ENCODE measurements around the gene NRGN. TPM values are rescaled to one million over a fixed set of nuclear protein-coding genes. Genes with fewer than 3 reads are reported as not detected.

The NRGN gene
- total RNA-seq, 1 donor from 2014 or later, result not detected

DNA sequence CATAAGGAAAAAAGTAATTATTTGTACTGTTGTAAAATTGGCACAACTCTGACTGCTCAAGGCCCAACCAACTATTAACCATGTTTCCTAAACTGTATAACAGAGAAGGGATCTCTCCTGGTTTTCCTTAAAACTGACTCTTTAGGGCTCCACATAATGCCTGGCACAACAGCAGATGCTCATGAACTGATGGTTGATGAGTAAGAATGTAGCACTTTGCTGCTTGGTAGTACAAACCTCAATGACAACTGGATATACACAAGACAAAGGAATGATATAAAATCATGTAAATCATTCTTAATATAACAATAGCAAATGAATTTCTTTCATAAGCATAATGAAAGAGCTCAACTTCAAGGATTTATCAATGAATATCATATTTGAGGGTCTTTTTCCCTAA is 48.8 kb downstream of the NRGN start:
- DNase-seq (ENCODE audit: low spot score), result no peak

DNA sequence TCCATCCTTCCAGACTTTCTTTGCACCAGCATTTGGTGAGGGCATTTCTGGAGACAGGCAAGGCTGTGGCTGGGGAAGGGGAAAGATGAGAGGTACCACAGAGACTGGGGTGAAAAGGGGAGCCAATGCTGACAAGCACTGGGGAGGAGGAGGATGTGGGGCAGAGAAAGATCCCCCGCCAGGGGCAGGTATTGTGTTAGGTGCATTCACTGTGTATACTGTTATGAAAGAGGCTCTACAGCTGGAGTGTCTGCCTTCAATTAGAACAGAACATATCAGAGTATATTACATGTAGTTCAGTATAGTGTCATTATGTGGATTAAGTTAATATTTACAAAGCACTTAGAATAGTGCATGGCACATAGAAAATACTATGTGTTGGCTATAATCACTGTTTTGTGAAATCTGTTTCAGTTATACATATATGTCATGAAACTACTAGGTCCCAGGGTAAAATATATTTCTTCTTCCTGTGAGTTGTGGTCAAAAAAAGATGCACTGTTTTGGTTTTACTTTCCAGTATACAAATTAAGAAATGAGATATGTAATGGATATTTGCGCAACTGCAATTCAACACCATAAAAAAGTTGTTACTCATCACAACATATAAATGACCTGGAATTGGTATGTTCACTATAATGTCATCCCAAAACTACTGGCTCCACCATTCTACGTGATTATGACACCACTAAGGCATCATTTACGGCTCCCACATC is 52.0 kb downstream of the NRGN start:
- DNase-seq (ENCODE audit: low spot score), result no peak

DNA sequence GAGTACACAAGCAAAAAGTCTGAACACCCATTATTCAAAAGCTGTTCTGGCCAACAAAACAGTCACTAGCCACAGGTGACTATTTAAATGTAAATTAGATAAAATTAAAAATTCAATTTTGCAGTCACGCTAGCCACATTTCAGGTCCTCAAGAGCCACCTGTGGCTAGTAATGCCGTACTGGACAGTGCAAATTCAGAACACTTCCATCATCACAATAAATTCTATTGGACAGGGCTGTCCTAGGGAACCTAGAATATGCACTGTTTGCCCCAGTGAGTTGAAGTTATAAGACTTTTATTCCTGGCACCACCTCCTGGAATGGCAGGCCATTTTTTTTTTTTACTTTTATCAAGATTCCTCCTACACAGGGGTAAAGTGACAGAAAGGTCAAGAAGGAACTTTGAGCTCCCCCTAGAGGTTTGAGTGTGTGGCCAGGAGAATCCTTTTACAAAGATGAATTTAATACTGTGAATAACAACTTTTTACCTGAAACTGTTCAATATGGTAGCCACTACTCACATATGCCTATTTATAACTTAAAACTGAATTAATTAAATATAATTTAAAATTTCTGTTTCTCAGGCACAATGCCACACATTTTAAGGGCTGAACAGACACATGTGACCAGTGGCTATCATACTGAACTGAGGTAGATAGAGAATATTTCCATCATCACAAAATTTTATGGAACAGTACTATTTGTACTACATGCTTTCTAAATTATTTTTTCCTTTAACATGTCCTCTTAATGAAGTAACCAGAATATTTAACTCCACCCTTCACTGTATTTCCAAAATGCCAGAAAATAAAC is 53.9 kb downstream of the NRGN start:
- DNase-seq (ENCODE audit: low spot score), result peak; percentile 38

DNA sequence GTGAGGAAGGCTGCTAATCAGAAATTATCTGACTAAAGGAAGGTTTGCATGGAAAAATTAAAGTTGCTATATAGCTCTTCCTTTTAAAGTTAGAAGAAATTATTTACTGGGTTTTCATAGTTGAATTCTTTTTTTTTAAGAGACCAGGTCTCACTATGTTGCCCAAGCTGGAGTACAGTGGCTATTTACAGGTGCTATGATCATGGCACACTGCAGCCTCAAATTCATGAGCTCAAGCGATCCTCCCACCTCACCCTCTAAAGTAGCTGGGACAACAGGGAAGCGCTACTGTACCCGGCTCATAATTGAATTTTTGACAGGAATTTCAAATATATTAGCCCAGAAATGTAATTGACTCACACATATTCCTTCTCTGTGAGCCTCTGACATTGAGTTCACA is 56.6 kb downstream of the NRGN start:
- DNase-seq (ENCODE audit: low spot score), result no peak

Other genes with a start within 250 kb of the NRGN start
- not detected for gene OR8B12, start 196.3 kb upstream of the NRGN start, total RNA-seq (ENCODE audit: insufficient read depth, low replicate concordance)
- gene OR8A1, start 169.9 kb upstream of the NRGN start, total RNA-seq (ENCODE audit: insufficient read depth, low replicate concordance), result 7.0 TPM
- not detected for gene PANX3, start 128.5 kb upstream of the NRGN start, total RNA-seq (ENCODE audit: insufficient read depth, low replicate concordance)
- gene TBRG1, start 117.1 kb upstream of the NRGN start, total RNA-seq (ENCODE audit: insufficient read depth, low replicate concordance), result 24.3 TPM
- gene SIAE, start 66.2 kb upstream of the NRGN start, total RNA-seq (ENCODE audit: insufficient read depth, low replicate concordance), result 8.4 TPM
- gene SPA17, start 66.0 kb upstream of the NRGN start, total RNA-seq (ENCODE audit: insufficient read depth, low replicate concordance), result 8.9 TPM
- gene VSIG2, start 12.3 kb downstream of the NRGN start, total RNA-seq (ENCODE audit: insufficient read depth, low replicate concordance), result not detected
- 9.4 TPM for gene ESAM, start 22.3 kb downstream of the NRGN start, total RNA-seq (ENCODE audit: insufficient read depth, low replicate concordance)
- 43.8 TPM for gene MSANTD2, start 60.5 kb downstream of the NRGN start, total RNA-seq (ENCODE audit: insufficient read depth, low replicate concordance)
- 17.3 TPM for gene ROBO3, start 125.5 kb downstream of the NRGN start, total RNA-seq (ENCODE audit: insufficient read depth, low replicate concordance)
- gene ROBO4, start 157.9 kb downstream of the NRGN start, total RNA-seq (ENCODE audit: insufficient read depth, low replicate concordance), result 13.0 TPM
- gene HEPN1, start 179.3 kb downstream of the NRGN start, total RNA-seq (ENCODE audit: insufficient read depth, low replicate concordance), result not detected
- gene HEPACAM, start 196.1 kb downstream of the NRGN start, total RNA-seq (ENCODE audit: insufficient read depth, low replicate concordance), result 1.9 TPM
- gene CCDC15, start 214.3 kb downstream of the NRGN start, total RNA-seq (ENCODE audit: insufficient read depth, low replicate concordance), result 8.7 TPM